HG02852 (cell line): ENCODE data around the gene EFCAB12.
A peak's percentile ranks its signal among the peaks of the same experiment; 100 is the strongest.

Source experiments
- ATAC-seq: cut with Tn5 transposase; IDR thresholded peaks from one replicate; pipeline ENCODE4 v1.9.1; 2021; ENCODE audit warnings: mild to moderate bottlenecking, moderate library complexity; ENCODE audit not compliant: unreplicated experiment

The EFCAB12 gene

DNA sequence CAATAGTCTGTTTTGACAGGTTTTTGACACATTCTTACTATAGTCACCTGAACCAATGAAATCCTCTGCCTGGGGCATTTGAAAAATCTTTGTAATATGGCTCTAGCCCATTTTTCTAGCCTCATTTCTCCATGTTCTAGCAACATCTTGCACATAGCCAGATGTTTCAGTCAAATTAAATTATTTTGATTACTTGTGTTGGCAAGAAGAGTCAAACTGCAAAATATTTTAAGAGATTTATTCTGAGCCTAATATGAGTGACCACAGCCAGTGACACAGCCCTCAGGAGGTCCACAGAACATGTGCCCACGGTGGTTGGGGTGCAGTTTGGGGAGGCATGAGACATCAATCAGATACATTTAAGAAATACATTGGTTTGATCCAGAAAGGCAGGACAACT, 18.5 kb upstream of the EFCAB12 start:
- no peak for ATAC-seq

GRCh38 chr3:129445471-129445870, 17.0 kb upstream of the EFCAB12 start:
- ATAC-seq = no peak

GRCh38 chr3:129442947-129443346, 14.5 kb upstream of the EFCAB12 start:
- ATAC-seq = no peak

- no peak for ATAC-seq
These were observed 14.1 kb upstream of the EFCAB12 start for GRCh38 chr3:129442486-129442885.

GRCh38 chr3:129441782-129442181, 13.3 kb upstream of the EFCAB12 start:
- ATAC-seq = no peak

DNA sequence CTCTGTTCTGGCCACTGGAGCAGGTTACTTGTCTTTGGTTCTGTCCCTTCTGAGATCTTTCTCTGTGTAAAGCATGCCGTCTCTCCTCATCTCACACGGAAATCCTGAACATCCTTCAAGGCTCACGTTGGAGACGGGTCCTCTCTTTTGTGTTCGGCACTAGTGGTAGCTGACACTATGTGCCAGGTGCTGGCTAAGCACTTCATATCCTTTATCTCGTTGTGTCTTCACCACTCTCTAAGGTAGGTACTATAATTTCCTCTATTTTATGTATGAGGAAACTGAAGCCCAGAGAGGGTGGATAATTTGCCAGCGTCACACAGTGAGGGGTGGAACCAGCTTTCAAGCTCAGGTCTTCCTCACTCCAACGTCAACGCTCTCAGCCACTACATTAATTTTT, 12.8 kb upstream of the EFCAB12 start:
- no peak for ATAC-seq

GRCh38 chr3:129440618-129441190, 12.3 kb upstream of the EFCAB12 start:
- ATAC-seq = no peak

DNA sequence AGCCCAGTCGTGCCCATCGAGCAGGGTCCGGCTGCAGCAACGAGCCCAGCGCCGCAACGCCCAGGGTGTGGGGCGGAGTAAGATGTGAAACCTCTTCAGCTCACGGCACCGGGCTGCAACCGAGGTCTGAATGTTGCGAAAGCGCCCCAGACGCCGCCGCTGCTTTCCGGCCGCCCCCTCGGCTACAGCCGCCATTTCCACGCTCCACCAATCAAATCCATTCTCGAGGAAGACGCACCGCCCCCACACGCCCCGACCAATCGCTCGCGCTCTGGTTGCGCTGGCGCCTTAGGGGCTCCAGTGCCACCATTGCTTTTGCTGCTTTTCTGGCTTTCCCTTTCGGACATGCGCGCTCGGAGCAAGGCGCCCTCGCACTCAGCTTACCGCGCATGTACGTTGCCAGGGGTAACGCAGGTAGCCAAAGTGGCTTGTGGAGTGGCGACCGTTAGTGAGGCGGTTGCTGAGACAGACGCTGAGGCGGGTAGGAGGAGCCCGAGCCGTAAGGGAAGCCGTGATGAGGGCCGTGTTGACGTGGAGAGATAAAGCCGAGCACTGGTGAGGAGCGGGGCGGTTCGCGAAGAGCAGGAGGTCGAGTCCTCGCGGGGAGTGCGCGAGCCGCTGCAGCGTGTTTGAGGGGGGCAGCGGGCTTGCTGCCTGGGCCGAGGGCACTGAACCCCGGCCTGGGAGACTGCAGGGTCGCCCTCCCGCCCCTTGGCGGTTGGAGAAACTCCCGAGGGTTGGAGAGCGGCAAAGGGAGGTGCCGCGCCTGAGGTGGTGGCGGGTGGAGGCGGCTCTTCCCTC, 11.6 kb upstream of the EFCAB12 start, which contains the start of the genes IFT122 and MBD4:
Gene IFT122 (plus strand): TSS at position 408 of the 801 bp plus-strand sequence. CDS start 107 bp downstream, at position 515.
Gene MBD4 (minus strand): TSS at position 132 of the 801 bp plus-strand sequence. CDS start 115 bp downstream, at position 17.
- ATAC-seq = peak; percentile 84

DNA sequence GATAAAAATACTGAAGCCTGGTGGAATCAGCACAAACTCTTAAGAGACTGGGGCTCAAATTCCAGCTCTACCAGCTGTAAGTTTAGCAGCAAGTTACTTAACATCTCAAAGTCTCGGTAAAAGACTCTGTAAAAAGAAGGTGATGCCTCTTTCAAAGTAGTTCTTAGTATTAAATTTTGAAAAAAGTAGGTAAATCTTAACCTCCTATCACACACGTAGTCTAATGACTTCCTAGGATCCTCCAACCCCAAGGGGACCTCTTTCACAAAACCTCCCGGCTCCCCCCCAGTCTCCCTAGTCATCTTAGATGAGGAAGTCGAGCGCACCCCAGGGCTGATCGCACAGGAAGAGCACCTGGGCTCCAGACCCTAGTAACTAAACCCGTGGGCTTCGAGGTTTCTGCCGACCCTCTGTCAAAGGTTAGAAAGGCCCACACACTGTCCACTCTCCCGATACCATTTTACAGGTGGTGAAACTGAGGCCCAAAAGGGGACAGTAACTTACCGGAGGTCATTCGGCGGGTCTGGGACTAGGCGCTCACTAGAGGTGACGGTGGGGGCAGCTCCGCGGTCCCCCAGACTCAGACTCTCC, 10.9 kb upstream of the EFCAB12 start:
- peak; percentile 8 for ATAC-seq

DNA sequence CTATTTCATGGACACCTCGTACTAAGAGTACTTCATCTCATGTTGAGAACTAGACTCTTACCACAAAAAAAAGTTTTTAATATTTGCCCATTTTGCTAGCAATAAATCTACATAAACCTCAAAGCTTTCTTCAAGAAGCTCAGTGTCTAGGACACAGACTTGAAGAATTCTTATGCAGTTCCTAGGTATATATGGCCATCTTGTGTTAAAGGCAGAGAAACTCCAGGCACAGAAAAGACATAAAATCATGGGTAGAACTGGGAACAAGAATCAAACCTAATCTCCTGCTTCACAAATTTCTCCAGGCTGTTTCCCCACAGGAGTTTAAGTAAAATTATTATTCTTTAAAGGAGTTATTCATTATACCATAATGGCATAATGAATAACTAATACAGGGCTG, 6.9 kb upstream of the EFCAB12 start:
- ATAC-seq = no peak

DNA sequence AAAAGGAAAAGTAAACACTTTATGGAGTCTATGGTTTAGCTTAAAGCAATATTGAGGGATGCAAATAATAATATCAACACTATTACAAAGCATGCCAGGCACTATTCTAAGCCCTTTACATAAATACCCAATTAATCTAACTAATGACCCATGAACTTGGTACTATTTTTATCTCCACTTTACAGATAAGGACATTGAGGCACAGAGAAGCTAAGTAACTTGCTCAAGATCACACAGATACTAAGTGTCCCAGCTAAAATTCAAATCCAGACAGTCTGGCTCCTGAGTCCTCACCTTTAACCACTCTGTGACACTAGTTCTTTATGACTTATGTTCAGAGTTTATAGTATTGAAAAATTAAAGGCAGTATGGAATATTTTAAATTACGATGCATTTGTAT, 5.7 kb upstream of the EFCAB12 start:
- no peak for ATAC-seq

- no peak for ATAC-seq
These were observed 5.1 kb upstream of the EFCAB12 start for GRCh38 chr3:129433565-129433964.

- ATAC-seq = no peak
These were observed 4.2 kb upstream of the EFCAB12 start for GRCh38 chr3:129432671-129433070.

DNA sequence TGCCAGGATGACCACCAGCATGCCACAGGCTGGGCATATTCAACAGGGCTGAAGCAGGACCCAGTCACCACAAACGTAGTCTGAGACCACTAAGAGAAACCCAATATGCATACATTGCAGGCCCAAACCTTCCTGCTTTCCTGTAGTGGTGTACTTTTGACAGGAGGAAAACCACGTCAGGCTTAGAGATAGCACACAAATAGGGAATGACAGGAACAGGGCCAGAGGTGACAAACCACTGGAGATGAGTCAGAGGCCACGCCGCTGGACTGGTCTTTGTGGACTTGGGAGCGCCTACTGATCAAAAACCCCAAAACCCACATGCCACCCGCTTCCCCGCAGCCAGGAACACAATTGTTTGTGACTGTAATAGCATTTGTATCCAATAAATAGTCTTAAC, 3.6 kb upstream of the EFCAB12 start:
- no peak for ATAC-seq

GRCh38 chr3:129429602-129430001, 1.2 kb upstream of the EFCAB12 start:
- ATAC-seq = no peak

DNA sequence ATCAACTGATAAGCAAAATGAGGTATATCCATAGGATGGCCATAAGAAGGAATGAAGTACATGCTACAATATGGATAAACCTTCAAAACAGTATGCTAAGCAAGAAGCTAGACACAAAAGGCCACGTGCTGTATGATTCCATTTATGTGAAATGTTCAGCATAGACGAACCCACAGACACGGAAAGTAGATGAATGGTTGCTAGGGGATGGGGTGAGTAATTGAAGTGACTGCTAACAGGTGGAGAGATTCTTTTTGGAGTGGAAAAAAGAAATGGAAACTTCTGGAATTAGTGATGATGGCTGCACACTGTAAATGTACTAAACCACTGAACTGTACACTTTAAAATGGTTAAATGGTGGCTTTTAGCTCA, 630 bp upstream of the EFCAB12 start:
- no peak for ATAC-seq

- ATAC-seq = no peak
These were observed 445 bp downstream of the EFCAB12 start for GRCh38 chr3:129428007-129428375.

GRCh38 chr3:129425619-129426018, 2.8 kb downstream of the EFCAB12 start:
- ATAC-seq = no peak

GRCh38 chr3:129425213-129425612, 3.2 kb downstream of the EFCAB12 start:
- ATAC-seq = no peak

GRCh38 chr3:129424185-129424841, 4.1 kb downstream of the EFCAB12 start:
- ATAC-seq = peak; percentile 70

- no peak for ATAC-seq
These were observed 5.5 kb downstream of the EFCAB12 start for GRCh38 chr3:129422897-129423296.
